Measurements from ENCODE around the gene HLA-B. TPM values are rescaled to one million over a fixed set of nuclear protein-coding genes. Genes with fewer than 3 reads are reported as not detected.

Gene HLA-B
- total RNA-seq, 1 experiment from 2014 or later = 68.6 TPM

DNA sequence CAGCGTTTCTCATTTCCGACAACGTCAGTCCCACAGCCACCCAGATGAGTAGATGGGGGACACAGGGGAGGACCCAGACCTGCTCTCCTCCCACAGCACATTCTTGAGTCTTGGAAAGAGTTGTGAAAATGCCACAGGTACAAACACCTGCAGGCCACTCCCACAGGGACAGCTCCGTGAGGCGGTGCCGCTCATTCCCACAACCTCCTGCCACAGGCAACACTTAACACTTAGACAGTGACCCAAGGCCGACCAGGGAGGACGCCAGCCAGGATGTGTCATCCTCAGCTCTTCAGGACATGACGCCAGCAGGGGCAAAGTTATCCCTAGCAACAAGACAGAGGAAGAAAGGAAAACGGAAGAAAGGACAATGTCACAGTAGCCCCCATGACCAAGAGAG, 22.9 kb upstream of the HLA-B start:
- Histone ChIP-seq H3K56ac (ENCODE audit: insufficient read length, low read depth, low read length) (no peak overlapping the region), H4K20me1 (ENCODE audit: control insufficient read depth, insufficient read depth, insufficient read length) (no peaks in the 10 kb centered on the region), H3K27me3 (ENCODE audit: insufficient read depth, low read length) (no peaks in the 10 kb centered on the region), H3K9me3 (ENCODE audit: control insufficient read depth, low read depth, low read length) (no peaks in the 10 kb centered on the region), H4K5ac (ENCODE audit: insufficient read length, low read depth, low read length) (no peak overlapping the region), H4K8ac (replicated peaks; ENCODE audit: insufficient read length, low read depth, low read length) (no peak overlapping the region), H2BK20ac (ENCODE audit: low read depth, low read length, poor library complexity, severe bottlenecking) (no peak overlapping the region), H3K27ac (ENCODE audit: insufficient read length, low read depth, low read length) (no peak overlapping the region), H3K4me1 (ENCODE audit: insufficient read depth, low read length) (no peaks in the 10 kb centered on the region), H3T11ph (ENCODE audit: low read length) (no peak overlapping the region), H3K18ac (ENCODE audit: insufficient read length, low read depth, low read length) (no peak overlapping the region), H2AK5ac (ENCODE audit: insufficient read length, low read length) (no peak overlapping the region), H3K79me1 (ENCODE audit: insufficient read depth, low read depth, low read length, poor library complexity, severe bottlenecking) (no peaks in the 10 kb centered on the region), H2BK12ac (ENCODE audit: insufficient read length, low read depth, low read length) (no peak overlapping the region), H2BK5ac (ENCODE audit: insufficient read length, low read length) (no peak overlapping the region), H3K4me2 (ENCODE audit: insufficient read depth, insufficient read length, low read length) (no peak overlapping the region), H2AFZ (ENCODE audit: low read length) (no peak overlapping the region), H3K14ac (ENCODE audit: insufficient read depth, low read length) (no peak overlapping the region), H2BK15ac (ENCODE audit: low read depth, low read length) (no peak overlapping the region), H3K9ac (ENCODE audit: extremely low read depth, insufficient read length, low read length) (no peak overlapping the region), H3K23ac (ENCODE audit: insufficient read length, low read depth, low read length) (no peak overlapping the region), H3K79me2 (ENCODE audit: insufficient read depth, low read length) (no peaks in the 10 kb centered on the region), H3K23me2 (ENCODE audit: insufficient read length, low read depth, low read length, poor library complexity, severe bottlenecking) (no peaks in the 10 kb centered on the region), H4K91ac (ENCODE audit: insufficient read length, low read depth, low read length) (no peak overlapping the region), H3K4ac (ENCODE audit: low read depth, low read length) (no peak overlapping the region), H2BK120ac (ENCODE audit: low read depth, low read length, poor library complexity, severe bottlenecking) (no peak overlapping the region)
- Mint-ChIP-seq H3K36me3 (ENCODE audit: insufficient read depth in 1 of 3, low read depth in 3 of 3) (no peaks in the 10 kb centered on the region), H3K4me3 (no peak overlapping the region; a peak in 1 of 5 replicates), H3K4me1 (no peaks in the 10 kb centered on the region), H3K27me3 (ENCODE audit: low read depth) (peaks cover 5% of the 10 kb centered on the region), H3K9me3 (no peaks in the 10 kb centered on the region), H3K27ac (no peak overlapping the region)
- TF ChIP-seq, protein P1, sequence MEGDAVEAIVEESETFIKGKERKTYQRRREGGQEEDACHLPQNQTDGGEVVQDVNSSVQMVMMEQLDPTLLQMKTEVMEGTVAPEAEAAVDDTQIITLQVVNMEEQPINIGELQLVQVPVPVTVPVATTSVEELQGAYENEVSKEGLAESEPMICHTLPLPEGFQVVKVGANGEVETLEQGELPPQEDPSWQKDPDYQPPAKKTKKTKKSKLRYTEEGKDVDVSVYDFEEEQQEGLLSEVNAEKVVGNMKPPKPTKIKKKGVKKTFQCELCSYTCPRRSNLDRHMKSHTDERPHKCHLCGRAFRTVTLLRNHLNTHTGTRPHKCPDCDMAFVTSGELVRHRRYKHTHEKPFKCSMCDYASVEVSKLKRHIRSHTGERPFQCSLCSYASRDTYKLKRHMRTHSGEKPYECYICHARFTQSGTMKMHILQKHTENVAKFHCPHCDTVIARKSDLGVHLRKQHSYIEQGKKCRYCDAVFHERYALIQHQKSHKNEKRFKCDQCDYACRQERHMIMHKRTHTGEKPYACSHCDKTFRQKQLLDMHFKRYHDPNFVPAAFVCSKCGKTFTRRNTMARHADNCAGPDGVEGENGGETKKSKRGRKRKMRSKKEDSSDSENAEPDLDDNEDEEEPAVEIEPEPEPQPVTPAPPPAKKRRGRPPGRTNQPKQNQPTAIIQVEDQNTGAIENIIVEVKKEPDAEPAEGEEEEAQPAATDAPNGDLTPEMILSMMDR (conservative IDR thresholded peaks at IDR 0.05) = no peak
- no CpG with 5 or more reads among the region's 10 CpGs for WGBS (ENCODE audit: extremely low coverage, insufficient read length, low lambda C conversion rate)
- no peak for DNase-seq
